Measurements from ENCODE around the gene SV2B.

DNA sequence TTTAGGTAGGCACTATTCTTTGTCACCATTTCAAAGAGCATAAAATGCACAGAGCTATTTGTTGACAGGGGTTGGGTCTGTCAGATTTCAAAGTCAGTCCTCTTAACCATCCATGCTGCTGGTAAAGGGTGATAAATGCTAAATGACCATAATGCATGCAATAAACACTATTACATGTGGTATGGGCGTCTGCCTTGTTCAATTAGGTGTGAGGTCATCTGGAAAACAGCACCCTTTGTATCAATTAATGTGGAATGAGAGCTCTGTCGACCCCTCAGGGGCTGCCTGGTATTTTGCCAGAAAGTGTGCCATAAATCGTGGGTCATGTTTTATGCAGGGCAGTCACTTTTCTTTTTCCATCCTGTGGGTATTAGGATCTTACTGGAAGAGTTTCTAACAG is 235.6 kb downstream of the SV2B start:
- TF ChIP-seq ZNF555 (tag by site-specific recombination; conservative IDR thresholded peaks at IDR 0.05), result no peak
- no peak for TF ChIP-seq ZBTB7A (tag by site-specific recombination; IDR thresholded peaks at IDR 0.05; ENCODE audit: low read depth)
- TF ChIP-seq, protein P1, sequence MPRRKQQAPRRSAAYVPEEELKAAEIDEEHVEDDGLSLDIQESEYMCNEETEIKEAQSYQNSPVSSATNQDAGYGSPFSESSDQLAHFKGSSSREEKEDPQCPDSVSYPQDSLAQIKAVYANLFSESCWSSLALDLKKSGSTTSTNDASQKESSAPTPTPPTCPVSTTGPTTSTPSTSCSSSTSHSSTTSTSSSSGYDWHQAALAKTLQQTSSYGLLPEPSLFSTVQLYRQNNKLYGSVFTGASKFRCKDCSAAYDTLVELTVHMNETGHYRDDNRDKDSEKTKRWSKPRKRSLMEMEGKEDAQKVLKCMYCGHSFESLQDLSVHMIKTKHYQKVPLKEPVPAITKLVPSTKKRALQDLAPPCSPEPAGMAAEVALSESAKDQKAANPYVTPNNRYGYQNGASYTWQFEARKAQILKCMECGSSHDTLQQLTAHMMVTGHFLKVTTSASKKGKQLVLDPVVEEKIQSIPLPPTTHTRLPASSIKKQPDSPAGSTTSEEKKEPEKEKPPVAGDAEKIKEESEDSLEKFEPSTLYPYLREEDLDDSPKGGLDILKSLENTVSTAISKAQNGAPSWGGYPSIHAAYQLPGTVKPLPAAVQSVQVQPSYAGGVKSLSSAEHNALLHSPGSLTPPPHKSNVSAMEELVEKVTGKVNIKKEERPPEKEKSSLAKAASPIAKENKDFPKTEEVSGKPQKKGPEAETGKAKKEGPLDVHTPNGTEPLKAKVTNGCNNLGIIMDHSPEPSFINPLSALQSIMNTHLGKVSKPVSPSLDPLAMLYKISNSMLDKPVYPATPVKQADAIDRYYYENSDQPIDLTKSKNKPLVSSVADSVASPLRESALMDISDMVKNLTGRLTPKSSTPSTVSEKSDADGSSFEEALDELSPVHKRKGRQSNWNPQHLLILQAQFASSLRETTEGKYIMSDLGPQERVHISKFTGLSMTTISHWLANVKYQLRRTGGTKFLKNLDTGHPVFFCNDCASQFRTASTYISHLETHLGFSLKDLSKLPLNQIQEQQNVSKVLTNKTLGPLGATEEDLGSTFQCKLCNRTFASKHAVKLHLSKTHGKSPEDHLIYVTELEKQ (tag by site-specific recombination; IDR thresholded peaks at IDR 0.05; ENCODE audit: borderline replicate concordance), result no peak
- no peak for TF ChIP-seq CTCF (tag by site-specific recombination; IDR thresholded peaks at IDR 0.05)
- TF ChIP-seq ZNF558 (tag by site-specific recombination; IDR thresholded peaks at IDR 0.05), result no peak
- no peak for TF ChIP-seq ZSCAN23 (tag by site-specific recombination; IDR thresholded peaks at IDR 0.05)
- no peak for TF ChIP-seq ZFP41 (tag by site-specific recombination; IDR thresholded peaks at IDR 0.05; ENCODE audit: borderline replicate concordance)
- no peak for TF ChIP-seq KLF17 (tag by site-specific recombination; IDR thresholded peaks at IDR 0.05)
- TF ChIP-seq ZNF292 (tag by site-specific recombination; IDR thresholded peaks at IDR 0.05; ENCODE audit: borderline replicate concordance, low read depth), result no peak
- no peak for TF ChIP-seq ZNF561 (tag by site-specific recombination; IDR thresholded peaks at IDR 0.05; ENCODE audit: borderline replicate concordance)
- TF ChIP-seq, protein P2, sequence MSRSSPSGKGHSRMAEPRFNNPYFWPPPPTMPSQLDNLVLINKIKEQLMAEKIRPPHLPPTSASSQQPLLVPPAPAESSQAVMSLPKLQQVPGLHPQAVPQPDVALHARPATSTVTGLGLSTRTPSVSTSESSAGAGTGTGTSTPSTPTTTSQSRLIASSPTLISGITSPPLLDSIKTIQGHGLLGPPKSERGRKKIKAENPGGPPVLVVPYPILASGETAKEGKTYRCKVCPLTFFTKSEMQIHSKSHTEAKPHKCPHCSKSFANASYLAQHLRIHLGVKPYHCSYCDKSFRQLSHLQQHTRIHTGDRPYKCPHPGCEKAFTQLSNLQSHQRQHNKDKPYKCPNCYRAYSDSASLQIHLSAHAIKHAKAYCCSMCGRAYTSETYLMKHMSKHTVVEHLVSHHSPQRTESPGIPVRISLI (tag by site-specific recombination; IDR thresholded peaks at IDR 0.05), result no peak
- TF ChIP-seq MZF1 (tag by site-specific recombination; IDR thresholded peaks at IDR 0.05; ENCODE audit: borderline replicate concordance), result no peak
- no peak for TF ChIP-seq ZNF423 (tag by site-specific recombination; IDR thresholded peaks at IDR 0.05)
- TF ChIP-seq, protein P3, sequence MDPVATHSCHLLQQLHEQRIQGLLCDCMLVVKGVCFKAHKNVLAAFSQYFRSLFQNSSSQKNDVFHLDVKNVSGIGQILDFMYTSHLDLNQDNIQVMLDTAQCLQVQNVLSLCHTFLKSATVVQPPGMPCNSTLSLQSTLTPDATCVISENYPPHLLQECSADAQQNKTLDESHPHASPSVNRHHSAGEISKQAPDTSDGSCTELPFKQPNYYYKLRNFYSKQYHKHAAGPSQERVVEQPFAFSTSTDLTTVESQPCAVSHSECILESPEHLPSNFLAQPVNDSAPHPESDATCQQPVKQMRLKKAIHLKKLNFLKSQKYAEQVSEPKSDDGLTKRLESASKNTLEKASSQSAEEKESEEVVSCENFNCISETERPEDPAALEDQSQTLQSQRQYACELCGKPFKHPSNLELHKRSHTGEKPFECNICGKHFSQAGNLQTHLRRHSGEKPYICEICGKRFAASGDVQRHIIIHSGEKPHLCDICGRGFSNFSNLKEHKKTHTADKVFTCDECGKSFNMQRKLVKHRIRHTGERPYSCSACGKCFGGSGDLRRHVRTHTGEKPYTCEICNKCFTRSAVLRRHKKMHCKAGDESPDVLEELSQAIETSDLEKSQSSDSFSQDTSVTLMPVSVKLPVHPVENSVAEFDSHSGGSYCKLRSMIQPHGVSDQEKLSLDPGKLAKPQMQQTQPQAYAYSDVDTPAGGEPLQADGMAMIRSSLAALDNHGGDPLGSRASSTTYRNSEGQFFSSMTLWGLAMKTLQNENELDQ (tag by site-specific recombination; IDR thresholded peaks at IDR 0.05; ENCODE audit: low read depth), result no peak
